Endodermal cell (in vitro differentiated cells): ENCODE results near the gene RGS6. TPM values are rescaled to one million over a fixed set of nuclear protein-coding genes. Genes with fewer than 3 reads are reported as not detected.

Experiments
- DNase-seq: peaks from one replicate; pipeline ENCODE4 v3.0.0-alpha.2; 2017
- H3K27ac ChIP-seq: 2 replicates; pipeline ENCODE4 v1.5.1; 2013; ENCODE audit warnings: mild to moderate bottlenecking, low read depth, low read length, moderate library complexity
- H3K27me3 ChIP-seq: 2 replicates; pipeline ENCODE4 v1.6.1; 2013; ENCODE audit warnings: mild to moderate bottlenecking, low read length, moderate library complexity; ENCODE audit not compliant: insufficient read depth, control insufficient read depth, poor library complexity, severe bottlenecking
- H3K36me3 ChIP-seq: 2 replicates; pipeline ENCODE4 v1.7.0; 2013; ENCODE audit warnings: mild to moderate bottlenecking, low read length, moderate library complexity; ENCODE audit not compliant: control insufficient read depth, insufficient read depth
- H3K4me1 ChIP-seq: one replicate; pipeline ENCODE4 v1.7.0; 2013; ENCODE audit warnings: low read length; ENCODE audit not compliant: control insufficient read depth, insufficient read depth
- H3K4me3 ChIP-seq: 2 replicates; pipeline ENCODE4 v1.5.1; 2013; ENCODE audit warnings: mild to moderate bottlenecking, low read length, moderate library complexity
- H3K9ac ChIP-seq: 2 replicates; pipeline ENCODE4 v1.6.1; 2013; ENCODE audit warnings: mild to moderate bottlenecking, low read length, moderate library complexity; ENCODE audit not compliant: poor library complexity, severe bottlenecking; ENCODE audit errors: extremely low read depth
- H3K9me3 ChIP-seq: 2 replicates; pipeline ENCODE4 v1.6.1; 2013; ENCODE audit warnings: mild to moderate bottlenecking, low read length, moderate library complexity; ENCODE audit not compliant: control insufficient read depth
- H3K27ac Mint-ChIP-seq: 2 replicates; pipeline ENCODE4 v1.8.0; 2020; ENCODE audit warnings: mixed read lengths
- H3K27me3 Mint-ChIP-seq: 2 replicates; pipeline ENCODE4 v1.8.0; 2021; ENCODE audit warnings: mild to moderate bottlenecking, mixed read lengths; ENCODE audit not compliant: insufficient read depth
- H3K36me3 Mint-ChIP-seq: 2 replicates; pipeline ENCODE4 v1.8.0; 2020; ENCODE audit warnings: low read depth, mixed read lengths
- H3K4me1 Mint-ChIP-seq: 2 replicates; pipeline ENCODE4 v1.8.0; 2020; ENCODE audit warnings: mixed read lengths
- H3K4me3 Mint-ChIP-seq: 2 replicates; pipeline ENCODE4 v1.8.0; 2020; ENCODE audit warnings: mild to moderate bottlenecking, moderate library complexity, mixed read lengths
- H3K9me3 Mint-ChIP-seq: 2 replicates; pipeline ENCODE4 v1.8.0; 2020; ENCODE audit warnings: mild to moderate bottlenecking, mixed read lengths
- WGBS, 2 experiments: methylation state at CpG; one replicate each; pipeline versions ENCODE4 v1.1.5 to v1.1.7; 2013; ENCODE audit warnings: missing lambda C conversion rate in 2 of 2, mixed read lengths in 1 of 2; ENCODE audit not compliant: insufficient coverage in 1 of 2, insufficient read length in 1 of 2; 5-methylcytosine and 5-hydroxymethylcytosine counted together
- total RNA-seq, 2 donors: library from RNA; stranded (reverse); fragmentation: NEBNext Ultra II Directional in 1 of 2; extraction: Animal tissue kit (Norgen Biotek cat#: 25700) in 1 of 2; gene quantifications; 2 replicates in 1 of 2; 3 replicates in 1 of 2; pipeline ENCODE4 v1.2.1, GENCODE V29; 2021
- TF ChIP-seq, protein P1 (sequence below): fragments of 200-600 bp; sonication (generic); conservative IDR thresholded peaks from 2 replicates; pipeline ENCODE4 v1.5.0; 2021; ENCODE audit warnings: antibody characterized with exemption, mild to moderate bottlenecking

RGS6 gene
- total RNA-seq, 2 donors from 2014 or later, result 10.1 to 16.3 TPM

GRCh38 chr14:72104011-72104613 is 171.9 kb downstream of the RGS6 start:
- no peak overlapping the region for H3K4me3 Mint-ChIP-seq
- no peak overlapping the region for H3K27ac Mint-ChIP-seq
- H3K36me3 ChIP-seq, result no peaks in the 10 kb centered on the region
- 39 to 55% methylated on average over 3 to 12 of the region's 12 CpGs for WGBS, 2 experiments
- no peaks in the 10 kb centered on the region for H3K27me3 Mint-ChIP-seq
- H3K9me3 ChIP-seq, result peaks cover 7% of the 10 kb centered on the region
- no peaks in the 10 kb centered on the region for H3K9me3 Mint-ChIP-seq
- no peaks in the 10 kb centered on the region for H3K36me3 Mint-ChIP-seq
- H3K9ac ChIP-seq, result no peak overlapping the region
- H3K4me1 Mint-ChIP-seq, result peaks cover 2% of the 10 kb centered on the region
- DNase-seq, result peak; percentile 85
- H3K4me1 ChIP-seq, result peaks cover 3% of the 10 kb centered on the region
- H3K27me3 ChIP-seq, result no peaks in the 10 kb centered on the region
- H3K4me3 ChIP-seq, result no peak overlapping the region
- no peak overlapping the region for H3K27ac ChIP-seq
- TF ChIP-seq, protein P1, sequence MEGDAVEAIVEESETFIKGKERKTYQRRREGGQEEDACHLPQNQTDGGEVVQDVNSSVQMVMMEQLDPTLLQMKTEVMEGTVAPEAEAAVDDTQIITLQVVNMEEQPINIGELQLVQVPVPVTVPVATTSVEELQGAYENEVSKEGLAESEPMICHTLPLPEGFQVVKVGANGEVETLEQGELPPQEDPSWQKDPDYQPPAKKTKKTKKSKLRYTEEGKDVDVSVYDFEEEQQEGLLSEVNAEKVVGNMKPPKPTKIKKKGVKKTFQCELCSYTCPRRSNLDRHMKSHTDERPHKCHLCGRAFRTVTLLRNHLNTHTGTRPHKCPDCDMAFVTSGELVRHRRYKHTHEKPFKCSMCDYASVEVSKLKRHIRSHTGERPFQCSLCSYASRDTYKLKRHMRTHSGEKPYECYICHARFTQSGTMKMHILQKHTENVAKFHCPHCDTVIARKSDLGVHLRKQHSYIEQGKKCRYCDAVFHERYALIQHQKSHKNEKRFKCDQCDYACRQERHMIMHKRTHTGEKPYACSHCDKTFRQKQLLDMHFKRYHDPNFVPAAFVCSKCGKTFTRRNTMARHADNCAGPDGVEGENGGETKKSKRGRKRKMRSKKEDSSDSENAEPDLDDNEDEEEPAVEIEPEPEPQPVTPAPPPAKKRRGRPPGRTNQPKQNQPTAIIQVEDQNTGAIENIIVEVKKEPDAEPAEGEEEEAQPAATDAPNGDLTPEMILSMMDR, result peak; percentile 94

- no peak overlapping the region for H3K27ac Mint-ChIP-seq
- Histone ChIP-seq H3K9ac (no peak overlapping the region), H3K36me3 (no peaks in the 10 kb centered on the region), H3K4me1 (peaks cover 4% of the 10 kb centered on the region), H3K27ac (no peak overlapping the region), H3K4me3 (no peak overlapping the region), H3K27me3 (no peaks in the 10 kb centered on the region), H3K9me3 (peaks cover 7% of the 10 kb centered on the region)
- DNase-seq, result no peak
- no peaks in the 10 kb centered on the region for H3K27me3 Mint-ChIP-seq
- WGBS, 2 experiments, result 88 to 90% methylated on average over 6 to 7 of the region's 7 CpGs
- peaks cover 22% of the 10 kb centered on the region for H3K4me1 Mint-ChIP-seq
- H3K4me3 Mint-ChIP-seq, result no peak overlapping the region
- TF ChIP-seq, protein P1, result no peak
- no peaks in the 10 kb centered on the region for H3K9me3 Mint-ChIP-seq
- H3K36me3 Mint-ChIP-seq, result no peaks in the 10 kb centered on the region
Observed at GRCh38 chr14:72111911-72112310, 179.7 kb downstream of the RGS6 start.

DNA sequence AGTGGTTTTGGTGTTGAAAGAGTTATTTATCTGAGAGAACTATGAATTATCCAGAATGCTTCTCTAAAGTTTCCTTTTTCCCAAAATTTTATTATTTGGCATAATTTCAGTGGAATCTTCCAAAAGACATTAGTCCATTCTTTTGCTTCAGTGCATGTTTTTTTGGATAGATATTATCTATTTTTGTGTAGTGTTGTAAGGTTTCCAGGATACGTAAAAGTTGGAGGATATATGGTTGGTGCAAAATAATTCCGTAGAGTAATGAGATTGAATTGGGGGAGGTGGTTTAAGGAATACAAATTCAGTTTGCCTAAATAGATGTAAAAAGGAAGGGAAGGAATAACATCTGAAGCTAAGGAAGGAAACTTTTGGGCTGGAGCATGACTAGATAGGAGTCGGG is 186.6 kb downstream of the RGS6 start:
- Histone ChIP-seq H3K27ac (no peak overlapping the region), H3K36me3 (no peaks in the 10 kb centered on the region), H3K27me3 (no peaks in the 10 kb centered on the region), H3K9ac (no peak overlapping the region), H3K4me3 (no peak overlapping the region), H3K4me1 (peaks cover 4% of the 10 kb centered on the region), H3K9me3 (no peaks in the 10 kb centered on the region)
- H3K36me3 Mint-ChIP-seq, result no peaks in the 10 kb centered on the region
- WGBS, 2 experiments, result 90 to 95% methylated on average over 3 of the region's 3 CpGs
- H3K4me3 Mint-ChIP-seq, result no peak overlapping the region
- TF ChIP-seq, protein P1, result no peak
- no peaks in the 10 kb centered on the region for H3K27me3 Mint-ChIP-seq
- no peaks in the 10 kb centered on the region for H3K9me3 Mint-ChIP-seq
- H3K4me1 Mint-ChIP-seq, result peaks cover 15% of the 10 kb centered on the region
- no peak overlapping the region for H3K27ac Mint-ChIP-seq
- DNase-seq, result no peak
